GM13977 (cell line): ENCODE measurements around the gene ACBD4.

Experiments
- DNase-seq: peaks from one replicate; pipeline ENCODE4 v3.0.0; 2012; ENCODE audit warnings: low spot score
- CTCF ChIP-seq: IDR thresholded peaks from 2 replicates; pipeline ENCODE4 v1.5.1; 2012; ENCODE audit warnings: mild to moderate bottlenecking, control low read depth; ENCODE audit not compliant: insufficient read depth; ENCODE audit errors: extremely low read depth, missing control alignments
- in situ Hi-C: fragments of 300-500 bp; cut with MboI; formaldehyde crosslinking; loops from one replicate; pipeline ENCODE4 v1.12.0; 2022; ENCODE audit warnings: low sequenced_read_pairs, low pct_unique_long_range_greater_than_20kb, mixed read lengths, inconsistent platforms; ENCODE audit not compliant: unreplicated experiment

Gene ACBD4

GRCh38 chr17:45143094-45143670 is 7.7 kb downstream of the ACBD4 start:
- DNase-seq, result no peak
- in situ Hi-C loops, result no loop called here
- no peak for TF ChIP-seq CTCF

- TF ChIP-seq CTCF, result no peak
- in situ Hi-C loops, result no loop called here
- peak; percentile 53 for DNase-seq
Measured at GRCh38 chr17:45143767-45144198, 8.3 kb downstream of the ACBD4 start.

- peak; percentile 72 for DNase-seq
- no peak for TF ChIP-seq CTCF
- in situ Hi-C loops, result no loop called here
Measured at GRCh38 chr17:45144199-45145034, 8.9 kb downstream of the ACBD4 start.

- in situ Hi-C loops, result no loop called here
- TF ChIP-seq CTCF, result no peak
- DNase-seq, result no peak
Measured at GRCh38 chr17:45145035-45145389, 9.5 kb downstream of the ACBD4 start.

GRCh38 chr17:45146166-45146565 is 10.7 kb downstream of the ACBD4 start:
- in situ Hi-C loops, result no loop called here

GRCh38 chr17:45146592-45146889 is 11.1 kb downstream of the ACBD4 start:
- in situ Hi-C loops, result no loop called here
- no peak for TF ChIP-seq CTCF
- DNase-seq, result no peak

More at GRCh38 chr17:45146166-45146565, 10.7 kb downstream of the ACBD4 start:
- no peak for TF ChIP-seq CTCF
- DNase-seq, result no peak
